Measurements from ENCODE around the gene C16orf86. TPM values are rescaled to one million over a fixed set of nuclear protein-coding genes. Genes with fewer than 3 reads are reported as not detected.

C16orf86 gene
- total RNA-seq, 4 donors from 2014 or later: 5.0 to 8.3 (median 7.6) TPM

DNA sequence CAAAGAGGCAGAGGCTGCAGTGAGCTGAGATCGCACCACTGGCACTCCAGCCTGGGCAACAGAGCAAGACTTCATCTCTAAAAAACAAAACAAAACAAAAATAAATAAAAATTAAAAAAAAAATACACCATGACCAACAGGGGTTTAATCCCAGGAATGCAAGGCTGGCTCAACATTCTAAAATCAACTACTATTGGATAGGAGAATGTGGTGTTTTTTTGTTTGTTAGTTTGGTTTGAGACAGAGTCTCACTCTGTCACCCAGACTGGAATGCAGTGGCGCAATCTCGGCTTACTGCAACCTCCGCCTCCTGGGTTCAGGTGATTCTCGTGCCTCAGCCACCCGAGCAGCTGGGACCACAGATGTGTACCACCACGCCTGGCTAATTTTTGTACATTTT, 32.7 kb downstream of the C16orf86 start:
- ATAC-seq (ENCODE audit: low FRiP score) (no peak), DNase-seq (ENCODE audit: low spot score) (no peak)
- TF ChIP-seq, protein P1, sequence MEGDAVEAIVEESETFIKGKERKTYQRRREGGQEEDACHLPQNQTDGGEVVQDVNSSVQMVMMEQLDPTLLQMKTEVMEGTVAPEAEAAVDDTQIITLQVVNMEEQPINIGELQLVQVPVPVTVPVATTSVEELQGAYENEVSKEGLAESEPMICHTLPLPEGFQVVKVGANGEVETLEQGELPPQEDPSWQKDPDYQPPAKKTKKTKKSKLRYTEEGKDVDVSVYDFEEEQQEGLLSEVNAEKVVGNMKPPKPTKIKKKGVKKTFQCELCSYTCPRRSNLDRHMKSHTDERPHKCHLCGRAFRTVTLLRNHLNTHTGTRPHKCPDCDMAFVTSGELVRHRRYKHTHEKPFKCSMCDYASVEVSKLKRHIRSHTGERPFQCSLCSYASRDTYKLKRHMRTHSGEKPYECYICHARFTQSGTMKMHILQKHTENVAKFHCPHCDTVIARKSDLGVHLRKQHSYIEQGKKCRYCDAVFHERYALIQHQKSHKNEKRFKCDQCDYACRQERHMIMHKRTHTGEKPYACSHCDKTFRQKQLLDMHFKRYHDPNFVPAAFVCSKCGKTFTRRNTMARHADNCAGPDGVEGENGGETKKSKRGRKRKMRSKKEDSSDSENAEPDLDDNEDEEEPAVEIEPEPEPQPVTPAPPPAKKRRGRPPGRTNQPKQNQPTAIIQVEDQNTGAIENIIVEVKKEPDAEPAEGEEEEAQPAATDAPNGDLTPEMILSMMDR (IDR thresholded peaks at IDR 0.05): no peak

DNA sequence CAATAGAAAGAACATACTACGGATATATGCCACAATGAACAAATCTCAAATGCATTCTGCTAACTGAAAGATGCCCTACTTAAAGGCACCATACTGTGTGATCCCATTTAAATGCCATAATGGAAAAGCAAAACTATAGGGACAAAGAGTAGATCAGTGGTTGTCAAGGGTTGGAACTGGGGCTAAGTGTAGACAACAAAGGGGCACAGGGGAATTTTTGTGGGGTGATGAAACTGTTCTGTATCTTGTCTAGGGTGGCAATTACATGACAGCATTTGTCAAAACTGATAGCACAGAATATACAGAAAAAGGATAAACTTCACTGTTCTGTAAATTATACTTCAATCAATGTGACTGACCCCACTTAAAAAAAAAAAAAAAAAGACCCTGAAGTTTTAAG, 34.8 kb downstream of the C16orf86 start:
- DNase-seq (ENCODE audit: low spot score): no peak
- no peak for ATAC-seq (ENCODE audit: low FRiP score)
- TF ChIP-seq, protein P1 (IDR thresholded peaks at IDR 0.05): no peak

DNA sequence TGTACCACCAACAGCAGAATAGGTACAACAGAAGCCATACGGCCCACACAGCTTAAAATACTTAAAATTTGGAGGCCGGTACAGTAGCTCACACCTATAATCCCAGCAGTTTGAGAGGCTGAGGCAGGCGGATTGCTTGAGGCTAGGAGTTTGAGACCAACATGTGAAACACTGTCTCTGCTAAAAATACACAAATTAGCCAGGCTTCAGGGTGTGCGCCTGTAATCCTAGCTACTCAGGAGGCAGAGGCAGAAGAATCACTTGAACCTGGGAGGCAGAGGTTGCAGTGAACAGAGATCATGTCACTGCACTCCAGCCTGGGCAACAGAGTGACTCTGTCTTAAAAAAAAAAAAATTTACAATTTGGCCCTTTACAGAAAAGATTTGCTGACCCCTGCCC, 35.5 kb downstream of the C16orf86 start:
- ATAC-seq (ENCODE audit: low FRiP score) (no peak), DNase-seq (ENCODE audit: low spot score) (no peak)
- TF ChIP-seq, protein P1 (IDR thresholded peaks at IDR 0.05): no peak

DNA sequence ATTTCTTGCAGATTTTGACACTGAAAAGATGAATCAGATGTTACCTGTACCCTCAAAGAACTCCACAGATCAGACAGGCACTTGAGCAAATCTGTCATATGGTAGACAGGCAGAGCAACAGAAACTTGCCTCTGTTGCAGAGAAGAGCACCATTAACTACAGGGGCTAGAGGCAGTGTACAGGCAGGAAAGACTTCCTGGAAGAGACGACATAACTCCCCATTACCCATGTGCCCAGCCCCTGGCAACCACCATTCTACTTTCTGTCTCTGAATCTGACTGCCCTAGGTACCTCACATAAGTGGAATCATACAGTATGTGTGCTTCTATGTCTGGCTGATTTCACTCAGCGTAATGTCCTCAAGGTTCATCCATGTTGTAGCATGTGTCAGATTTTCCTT, 37.0 kb downstream of the C16orf86 start:
- ATAC-seq (ENCODE audit: low FRiP score) (no peak), DNase-seq (ENCODE audit: low spot score) (no peak)
- TF ChIP-seq, protein P1 (IDR thresholded peaks at IDR 0.05): no peak

DNA sequence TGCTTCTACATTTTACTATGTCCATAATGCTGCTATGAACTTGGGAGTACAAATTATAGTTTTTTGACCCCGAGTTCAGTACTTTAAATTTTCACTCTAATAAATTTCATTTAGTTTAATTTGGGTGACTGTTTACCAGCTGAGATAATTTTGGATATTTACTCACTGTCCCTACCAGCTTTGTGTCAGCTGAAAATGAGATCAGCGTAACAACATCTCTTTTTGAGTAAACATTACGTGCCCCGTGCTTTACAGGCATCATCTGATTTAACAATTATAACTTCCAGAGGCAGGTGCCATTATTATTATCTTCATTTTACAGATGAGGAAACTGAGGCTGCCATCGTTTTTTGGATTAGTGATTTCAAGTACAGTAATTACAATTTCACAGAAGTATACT, 37.5 kb downstream of the C16orf86 start:
- no peak for ATAC-seq (ENCODE audit: low FRiP score)
- TF ChIP-seq, protein P1 (IDR thresholded peaks at IDR 0.05): no peak
- no peak for DNase-seq (ENCODE audit: low spot score)

DNA sequence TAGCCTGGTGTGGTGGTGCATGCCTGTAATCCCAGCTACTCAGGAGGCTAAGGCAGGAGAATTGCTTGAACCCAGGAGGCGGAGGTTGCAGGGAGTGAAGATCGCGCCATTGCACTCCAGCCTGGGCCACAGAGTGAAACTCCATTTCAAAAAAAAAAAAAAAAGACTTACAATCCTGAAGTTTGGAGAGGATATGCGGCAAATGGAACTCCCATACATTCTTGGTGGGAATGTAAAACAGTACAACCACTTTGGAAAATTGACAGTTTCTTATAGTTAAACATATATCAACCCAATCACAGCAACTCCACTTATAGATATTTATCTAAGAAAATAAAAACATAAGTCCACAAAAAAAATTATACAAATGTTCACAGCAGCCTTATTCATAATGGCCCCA, 40.6 kb downstream of the C16orf86 start:
- TF ChIP-seq, protein P1 (IDR thresholded peaks at IDR 0.05): no peak
- DNase-seq (ENCODE audit: low spot score): no peak
- ATAC-seq (ENCODE audit: low FRiP score): no peak

DNA sequence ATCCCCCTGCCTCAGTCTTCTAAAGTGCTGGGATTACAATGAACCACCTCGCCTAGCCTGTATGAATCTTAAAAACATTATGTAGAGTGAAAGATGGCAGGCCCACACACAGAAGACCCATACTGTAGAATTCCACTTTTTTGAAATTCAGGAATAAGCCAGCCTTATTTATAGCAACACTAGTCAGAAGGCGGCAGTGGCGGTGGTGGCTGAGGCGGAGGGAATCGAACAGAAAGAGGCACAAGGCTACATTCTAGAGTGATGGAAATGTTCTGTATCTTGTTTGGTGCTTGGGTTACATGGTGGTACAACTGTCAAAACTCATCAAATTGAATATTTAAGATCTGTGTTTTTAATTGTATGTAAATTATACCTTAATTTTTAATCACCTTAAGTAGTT, 41.2 kb downstream of the C16orf86 start:
- DNase-seq (ENCODE audit: low spot score) (no peak), ATAC-seq (ENCODE audit: low FRiP score) (no peak)
- TF ChIP-seq, protein P1 (IDR thresholded peaks at IDR 0.05): no peak
